BLaER1 (cell line): Measurements from ENCODE around the gene GYG2.

Source experiments
- H3K27ac ChIP-seq: shearing (Covaris generic); formaldehyde crosslinking; 2 replicates; pipeline ENCODE4 v1.8.1; 2022
- H3K27me3 ChIP-seq: shearing (Covaris generic); formaldehyde crosslinking; 2 replicates; pipeline ENCODE4 v1.8.1; 2022
- H3K36me3 ChIP-seq: shearing (Covaris generic); formaldehyde crosslinking; 2 replicates; pipeline ENCODE4 v1.8.1; 2022
- H3K4me1 ChIP-seq: shearing (Covaris generic); formaldehyde crosslinking; 2 replicates; pipeline ENCODE4 v1.8.1; 2022
- H3K4me2 ChIP-seq: shearing (Covaris generic); formaldehyde crosslinking; 2 replicates; pipeline ENCODE4 v1.8.1; 2022
- H3K4me3 ChIP-seq: shearing (Covaris generic); formaldehyde crosslinking; 2 replicates; pipeline ENCODE4 v1.8.1; 2022
- H3K9ac ChIP-seq: shearing (Covaris generic); formaldehyde crosslinking; 2 replicates; pipeline ENCODE4 v1.8.1; 2022
- H3K9me3 ChIP-seq: shearing (Covaris generic); formaldehyde crosslinking; 2 replicates; pipeline ENCODE4 v1.8.1; 2022
- H4K20me1 ChIP-seq: shearing (Covaris generic); formaldehyde crosslinking; 2 replicates; pipeline ENCODE4 v1.8.1; 2022
- Cebpa-rat ChIP-seq: shearing (Covaris generic); IDR thresholded peaks from 2 replicates; pipeline ENCODE4 v1.8.1; 2022

Gene GYG2

GRCh38 chrX:2837961-2838360, 9.2 kb downstream of the GYG2 start:
- no peak overlapping the region for H3K27ac ChIP-seq
- no peak for TF ChIP-seq Cebpa-rat
- H3K27me3 ChIP-seq = no peaks in the 10 kb centered on the region
- peaks cover 31% of the 10 kb centered on the region for H3K36me3 ChIP-seq
- H3K4me1 ChIP-seq = no peaks in the 10 kb centered on the region
- H3K9me3 ChIP-seq = peaks cover 60% of the 10 kb centered on the region
- H3K9ac ChIP-seq = no peak overlapping the region
- no peak overlapping the region for H3K4me2 ChIP-seq
- no peak overlapping the region for H3K4me3 ChIP-seq
- H4K20me1 ChIP-seq = no peaks in the 10 kb centered on the region

- Histone ChIP-seq H3K4me3 (no peak overlapping the region), H3K27ac (no peak overlapping the region), H3K4me1 (no peaks in the 10 kb centered on the region), H3K9me3 (peaks cover 55% of the 10 kb centered on the region), H3K27me3 (no peaks in the 10 kb centered on the region), H4K20me1 (no peaks in the 10 kb centered on the region), H3K9ac (no peak overlapping the region), H3K36me3 (peaks cover 38% of the 10 kb centered on the region), H3K4me2 (no peak overlapping the region)
- no peak for TF ChIP-seq Cebpa-rat
Measured at GRCh38 chrX:2840961-2841360, 12.2 kb downstream of the GYG2 start.

- H3K27ac ChIP-seq = no peak overlapping the region
- peaks cover 32% of the 10 kb centered on the region for H3K36me3 ChIP-seq
- no peaks in the 10 kb centered on the region for H4K20me1 ChIP-seq
- no peak for TF ChIP-seq Cebpa-rat
- no peaks in the 10 kb centered on the region for H3K27me3 ChIP-seq
- H3K9me3 ChIP-seq = peaks cover 49% of the 10 kb centered on the region
- no peak overlapping the region for H3K4me2 ChIP-seq
- H3K4me1 ChIP-seq = no peaks in the 10 kb centered on the region
- no peak overlapping the region for H3K4me3 ChIP-seq
- H3K9ac ChIP-seq = no peak overlapping the region
Measured at GRCh38 chrX:2841537-2841936, 12.8 kb downstream of the GYG2 start.

- Histone ChIP-seq H4K20me1 (no peaks in the 10 kb centered on the region), H3K9ac (no peak overlapping the region), H3K4me2 (no peak overlapping the region), H3K27ac (no peak overlapping the region), H3K36me3 (peaks cover 13% of the 10 kb centered on the region), H3K4me1 (no peaks in the 10 kb centered on the region), H3K27me3 (no peaks in the 10 kb centered on the region), H3K9me3 (peaks cover 13% of the 10 kb centered on the region), H3K4me3 (no peak overlapping the region)
- TF ChIP-seq Cebpa-rat = no peak
Measured at GRCh38 chrX:2846992-2847391, 18.3 kb downstream of the GYG2 start.

GRCh38 chrX:2848871-2849301, 20.2 kb downstream of the GYG2 start:
- H3K27ac ChIP-seq = no peak overlapping the region

GRCh38 chrX:2854918-2855317, 26.2 kb downstream of the GYG2 start:
- Histone ChIP-seq H3K9ac (no peak overlapping the region), H4K20me1 (no peaks in the 10 kb centered on the region), H3K4me3 (no peak overlapping the region), H3K4me2 (no peak overlapping the region), H3K9me3 (peaks cover 10% of the 10 kb centered on the region), H3K27ac (no peak overlapping the region), H3K4me1 (peaks cover 3% of the 10 kb centered on the region), H3K36me3 (peaks cover 15% of the 10 kb centered on the region), H3K27me3 (no peaks in the 10 kb centered on the region)
- TF ChIP-seq Cebpa-rat = no peak

More at GRCh38 chrX:2848871-2849301, 20.2 kb downstream of the GYG2 start:
- no peak for TF ChIP-seq Cebpa-rat
- Histone ChIP-seq H3K36me3 (no peaks in the 10 kb centered on the region; the same call in 1 of the 2 replicates), H3K9ac (no peak overlapping the region), H3K4me1 (no peaks in the 10 kb centered on the region), H3K4me3 (no peak overlapping the region), H3K27me3 (no peaks in the 10 kb centered on the region), H4K20me1 (no peaks in the 10 kb centered on the region), H3K9me3 (peaks cover 10% of the 10 kb centered on the region), H3K4me2 (no peak overlapping the region)

- H3K4me3 ChIP-seq = no peak overlapping the region
- H4K20me1 ChIP-seq = no peaks in the 10 kb centered on the region
- H3K9me3 ChIP-seq = peaks cover 10% of the 10 kb centered on the region
- no peaks in the 10 kb centered on the region for H3K27me3 ChIP-seq
- H3K4me1 ChIP-seq = peaks cover 9% of the 10 kb centered on the region
- TF ChIP-seq Cebpa-rat = no peak
- H3K36me3 ChIP-seq = peaks cover 16% of the 10 kb centered on the region
- H3K9ac ChIP-seq = no peak overlapping the region
- no peak overlapping the region for H3K4me2 ChIP-seq
- no peak overlapping the region for H3K27ac ChIP-seq
Measured at GRCh38 chrX:2855761-2856160, 27.0 kb downstream of the GYG2 start.

- peaks cover 31% of the 10 kb centered on the region for H3K36me3 ChIP-seq
- H4K20me1 ChIP-seq = no peaks in the 10 kb centered on the region
- no peak overlapping the region for H3K4me2 ChIP-seq
- peaks cover 9% of the 10 kb centered on the region for H3K4me1 ChIP-seq
- H3K9ac ChIP-seq = no peak overlapping the region
- TF ChIP-seq Cebpa-rat = no peak
- no peak overlapping the region for H3K4me3 ChIP-seq
- H3K27me3 ChIP-seq = no peaks in the 10 kb centered on the region
- H3K27ac ChIP-seq = no peak overlapping the region
- peaks cover 3% of the 10 kb centered on the region; the same call in 1 of the 2 replicates for H3K9me3 ChIP-seq
Measured at GRCh38 chrX:2857566-2857965, 28.8 kb downstream of the GYG2 start.

- no peak for TF ChIP-seq Cebpa-rat
- H3K4me3 ChIP-seq = no peak overlapping the region
- H3K4me1 ChIP-seq = peaks cover 9% of the 10 kb centered on the region
- no peaks in the 10 kb centered on the region for H3K27me3 ChIP-seq
- H3K9me3 ChIP-seq = no peaks in the 10 kb centered on the region
- H4K20me1 ChIP-seq = no peaks in the 10 kb centered on the region
- no peak overlapping the region for H3K27ac ChIP-seq
- H3K36me3 ChIP-seq = peaks cover 31% of the 10 kb centered on the region
- no peak overlapping the region for H3K9ac ChIP-seq
- H3K4me2 ChIP-seq = no peak overlapping the region
Measured at GRCh38 chrX:2859197-2859797, 30.6 kb downstream of the GYG2 start.

- Histone ChIP-seq H3K36me3 (peaks cover 33% of the 10 kb centered on the region; the same call in 1 of the 2 replicates), H3K9me3 (no peaks in the 10 kb centered on the region), H4K20me1 (no peaks in the 10 kb centered on the region), H3K4me3 (no peak overlapping the region), H3K9ac (no peak overlapping the region), H3K4me2 (no peak overlapping the region), H3K27me3 (no peaks in the 10 kb centered on the region), H3K4me1 (peaks cover 9% of the 10 kb centered on the region), H3K27ac (no peak overlapping the region)
- no peak for TF ChIP-seq Cebpa-rat
Measured at GRCh38 chrX:2862404-2862803, 33.7 kb downstream of the GYG2 start.

GRCh38 chrX:2863646-2864045, 34.9 kb downstream of the GYG2 start:
- Histone ChIP-seq H4K20me1 (no peaks in the 10 kb centered on the region), H3K4me1 (peaks cover 9% of the 10 kb centered on the region), H3K27ac (no peak overlapping the region), H3K9ac (no peak overlapping the region), H3K36me3 (peaks cover 33% of the 10 kb centered on the region; the same call in 1 of the 2 replicates), H3K4me3 (no peak overlapping the region), H3K9me3 (no peaks in the 10 kb centered on the region), H3K4me2 (no peak overlapping the region), H3K27me3 (no peaks in the 10 kb centered on the region)
- no peak for TF ChIP-seq Cebpa-rat
